ENCODE results near the gene A3GALT2. TPM values are rescaled to one million over a fixed set of nuclear protein-coding genes. Genes with fewer than 3 reads are reported as not detected.

The A3GALT2 gene
- total and polyA plus RNA-seq, 2 donors (not counting 1 experiment from before 2014, with no cell fraction given): not detected

- H3K9ac ChIP-seq (ENCODE audit: low read length): no peak overlapping the region
- no peak overlapping the region for H2AFZ ChIP-seq (ENCODE audit: insufficient read depth, low read depth, low read length, poor library complexity, severe bottlenecking)
- peaks cover 26% of the 10 kb centered on the region for H4K20me1 ChIP-seq (ENCODE audit: control insufficient read depth, insufficient read depth, low read length, poor library complexity, severe bottlenecking)
- no peak overlapping the region for H3K4me2 ChIP-seq (replicated peaks; ENCODE audit: low read depth, low read length, poor library complexity, severe bottlenecking)
- H3K27ac ChIP-seq (ENCODE audit: low read length in 2 of 2): no peak overlapping the region
- Mint-ChIP-seq H3K4me1 (peaks cover 2% of the 10 kb centered on the region), H3K27ac (no peak overlapping the region), H3K4me3 (no peak overlapping the region), H3K27me3 (no peaks in the 10 kb centered on the region), H3K9me3 (ENCODE audit: insufficient read depth) (no peaks in the 10 kb centered on the region)
- CTCF ChIA-PET: interaction anchor here (0.6 to 1.7 kb wide), 2 partner anchors 34 to 299 kb away, joined by 3 to 7 read pairs; no protein-coding TSS in a partner anchor
- no peak for DNase-seq
- POLR2A ChIA-PET: no interaction called here
- ATAC-seq (ENCODE audit: low read depth): no peak
- H3K4me3 ChIP-seq (ENCODE audit: control extremely low read depth in 1 of 5, extremely low read depth in 1 of 5, insufficient read depth in 1 of 5, low read depth in 2 of 5, low read length in 4 of 5): no peak overlapping the region
- peaks cover 0 to 7% of the 10 kb centered on the region in 2 donors for H3K4me1 ChIP-seq (ENCODE audit: control insufficient read depth in 2 of 2, insufficient read depth in 2 of 2, low read length in 2 of 2)
- H3K79me2 ChIP-seq (ENCODE audit: control insufficient read depth, insufficient read depth, low read length): no peaks in the 10 kb centered on the region
- peaks cover 8 to 89% of the 10 kb centered on the region in 2 experiments for H3K36me3 ChIP-seq (replicated peaks in 1 of 2; ENCODE audit: control extremely low read depth in 1 of 2, control insufficient read depth in 1 of 2, extremely low read depth in 1 of 2, insufficient read depth in 2 of 2, low read length in 1 of 2)
- TF ChIP-seq EZH2 (IDR thresholded peaks at IDR 0.05; ENCODE audit: borderline replicate concordance, insufficient read depth, low read depth, low read length, poor library complexity, severe bottlenecking): no peak
- no peak for TF ChIP-seq CTCF (IDR thresholded peaks at IDR 0.05)
- intact Hi-C loops (cut with micrococcal nuclease): no loop called here
- 94% methylated on average over 18 of the region's 19 CpGs for whole genome bisulfite sequencing (ENCODE audit: insufficient coverage)
- H3K27me3 ChIP-seq (replicated peaks in 1 of 4; ENCODE audit: control extremely low read depth in 1 of 4, control insufficient read depth in 3 of 4, insufficient read depth in 4 of 4, low read length in 3 of 4): no peaks in the 10 kb centered on the region
- no peaks in the 10 kb centered on the region for H3K9me3 ChIP-seq (ENCODE audit: control extremely low read depth in 1 of 3, control insufficient read depth in 2 of 3, insufficient read depth in 1 of 3, low read length in 2 of 3)
These were observed 8.9 kb upstream of the A3GALT2 start for GRCh38 chr1:33329600-33330305.

GRCh38 chr1:33328817-33329216, 7.9 kb upstream of the A3GALT2 start:
- WGBS (ENCODE audit: insufficient coverage): over 99% methylated on average over 12 of the region's 12 CpGs
- Histone ChIP-seq H2AFZ (ENCODE audit: insufficient read depth, low read depth, low read length, poor library complexity, severe bottlenecking) (no peak overlapping the region), H3K4me2 (replicated peaks; ENCODE audit: low read depth, low read length, poor library complexity, severe bottlenecking) (no peak overlapping the region), H4K20me1 (ENCODE audit: control insufficient read depth, insufficient read depth, low read length, poor library complexity, severe bottlenecking) (peaks cover 26% of the 10 kb centered on the region), H3K27ac (ENCODE audit: low read length in 2 of 2) (no peak overlapping the region), H3K27me3 (replicated peaks in 1 of 4; ENCODE audit: control extremely low read depth in 1 of 4, control insufficient read depth in 3 of 4, insufficient read depth in 4 of 4, low read length in 3 of 4) (no peaks in the 10 kb centered on the region), H3K36me3 (replicated peaks in 1 of 2; ENCODE audit: control extremely low read depth in 1 of 2, control insufficient read depth in 1 of 2, extremely low read depth in 1 of 2, insufficient read depth in 2 of 2, low read length in 1 of 2) (peaks cover 8 to 95% of the 10 kb centered on the region in 2 experiments), H3K79me2 (ENCODE audit: control insufficient read depth, insufficient read depth, low read length) (no peaks in the 10 kb centered on the region), H3K9me3 (ENCODE audit: control extremely low read depth in 1 of 3, control insufficient read depth in 2 of 3, insufficient read depth in 1 of 3, low read length in 2 of 3) (no peaks in the 10 kb centered on the region), H3K4me1 (ENCODE audit: control insufficient read depth in 2 of 2, insufficient read depth in 2 of 2, low read length in 2 of 2) (peaks cover 0 to 7% of the 10 kb centered on the region in 2 donors), H3K4me3 (ENCODE audit: control extremely low read depth in 1 of 5, extremely low read depth in 1 of 5, insufficient read depth in 1 of 5, low read depth in 2 of 5, low read length in 4 of 5) (no peak overlapping the region), H3K9ac (ENCODE audit: low read length) (no peak overlapping the region)
- Mint-ChIP-seq H3K9me3 (ENCODE audit: insufficient read depth) (no peaks in the 10 kb centered on the region), H3K4me1 (peaks cover 2% of the 10 kb centered on the region), H3K4me3 (no peak overlapping the region), H3K27me3 (no peaks in the 10 kb centered on the region), H3K27ac (no peak overlapping the region)
- TF ChIP-seq EZH2 (IDR thresholded peaks at IDR 0.05; ENCODE audit: borderline replicate concordance, insufficient read depth, low read depth, low read length, poor library complexity, severe bottlenecking) (no peak), CTCF (IDR thresholded peaks at IDR 0.05) (no peak)
- ATAC-seq (ENCODE audit: low read depth) (no peak), DNase-seq (no peak)
- intact Hi-C loops (cut with micrococcal nuclease): no loop called here
- CTCF ChIA-PET: no interaction called here
- POLR2A ChIA-PET: no interaction called here
